Measurements from ENCODE around the gene EGF. TPM values are rescaled to one million over a fixed set of nuclear protein-coding genes. Genes with fewer than 3 reads are reported as not detected.
"Not testable (repeated sequence)": the region's sequence is repeated elsewhere in the genome, so short reads cannot be mapped to it uniquely, and the experiment has no call there.

EGF gene
- total RNA-seq = under 0.01 and 1.0 TPM in 2 replicates

DNA sequence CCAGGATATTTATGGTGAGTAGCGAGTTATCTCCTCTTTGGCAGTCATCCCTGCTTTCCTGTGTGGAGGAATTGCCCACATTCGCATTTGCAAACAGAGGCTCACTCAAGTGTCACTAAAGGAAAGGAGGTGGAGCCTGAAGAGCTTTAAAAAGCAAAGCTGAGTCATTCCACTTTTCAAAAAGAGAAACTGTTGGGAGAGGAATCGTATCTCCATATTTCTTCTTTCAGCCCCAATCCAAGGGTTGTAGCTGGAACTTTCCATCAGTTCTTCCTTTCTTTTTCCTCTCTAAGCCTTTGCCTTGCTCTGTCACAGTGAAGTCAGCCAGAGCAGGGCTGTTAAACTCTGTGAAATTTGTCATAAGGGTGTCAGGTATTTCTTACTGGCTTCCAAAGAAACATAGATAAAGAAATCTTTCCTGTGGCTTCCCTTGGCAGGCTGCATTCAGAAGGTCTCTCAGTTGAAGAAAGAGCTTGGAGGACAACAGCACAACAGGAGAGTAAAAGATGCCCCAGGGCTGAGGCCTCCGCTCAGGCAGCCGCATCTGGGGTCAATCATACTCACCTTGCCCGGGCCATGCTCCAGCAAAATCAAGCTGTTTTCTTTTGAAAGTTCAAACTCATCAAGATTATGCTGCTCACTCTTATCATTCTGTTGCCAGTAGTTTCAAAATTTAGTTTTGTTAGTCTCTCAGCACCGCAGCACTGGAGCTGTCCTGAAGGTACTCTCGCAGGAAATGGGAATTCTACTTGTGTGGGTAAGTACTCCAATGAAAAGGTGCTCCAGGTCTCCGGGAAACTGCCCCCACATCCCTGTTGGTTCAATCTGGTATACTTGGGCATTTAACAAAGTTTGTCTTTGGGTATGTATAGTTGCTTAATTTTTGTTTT lies at the start of gene EGF:
Gene EGF, plus strand, starts transcription at position 178 of the 890 bp plus-strand sequence. Its CDS starts 453 bp downstream, at position 631.
- DNase-seq = no peak

DNA sequence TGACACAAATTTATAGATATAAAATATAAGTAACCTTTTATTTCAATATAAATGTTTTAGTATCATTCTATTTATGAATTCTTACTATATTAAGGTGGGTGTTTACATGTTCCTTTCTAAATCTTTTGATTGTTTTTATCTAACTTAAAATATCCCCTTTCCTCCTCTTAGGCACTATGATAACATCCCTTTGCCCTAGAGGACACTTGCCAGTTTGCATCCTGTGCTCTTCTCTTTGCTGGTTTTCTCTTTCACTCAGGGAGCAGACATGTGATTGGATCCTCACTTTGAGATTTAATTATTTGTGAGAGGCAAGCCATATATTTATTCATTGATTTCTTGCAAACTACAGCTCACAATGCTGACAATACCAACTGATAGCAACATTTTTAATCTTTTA lies 48.5 kb upstream of the EGF start:
- no peak for DNase-seq

DNA sequence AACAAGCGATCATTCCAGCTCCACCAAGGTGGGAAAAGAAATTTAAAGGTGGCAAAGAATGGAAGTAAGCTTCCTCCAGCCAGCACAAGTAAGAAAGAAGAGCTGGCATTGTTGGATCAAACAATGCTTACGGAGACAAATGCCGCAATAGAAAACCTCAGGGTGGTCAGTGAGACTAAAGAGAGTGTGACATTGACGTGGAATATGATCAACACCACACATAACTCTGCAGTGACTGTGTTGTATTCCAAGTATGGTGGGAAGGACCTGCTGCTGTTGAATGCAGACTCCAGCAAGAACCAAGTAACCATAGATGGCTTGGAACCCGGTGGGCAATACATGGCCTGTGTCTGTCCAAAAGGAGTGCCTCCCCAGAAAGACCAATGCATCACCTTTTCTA lies 42.6 kb upstream of the EGF start:
- DNase-seq = no peak

DNA sequence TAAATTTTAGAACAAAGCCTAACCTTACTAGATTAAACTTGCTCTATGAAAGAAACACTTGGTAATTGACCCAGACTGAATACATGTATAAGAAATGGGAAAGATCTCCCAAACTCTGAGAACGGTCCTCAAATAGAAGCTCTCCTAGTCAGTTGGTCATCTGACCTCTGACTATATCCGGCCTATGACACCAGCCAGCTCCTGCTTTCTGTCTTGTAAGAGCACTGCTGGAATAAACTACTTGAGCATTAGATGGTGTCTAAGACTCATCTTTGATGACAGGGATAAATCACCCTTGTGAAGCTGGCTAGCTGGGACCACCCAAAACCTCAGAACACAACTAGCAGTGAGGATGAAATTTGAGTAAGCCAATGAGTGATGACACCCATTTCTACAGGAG lies 40.6 kb upstream of the EGF start:
- DNase-seq = no peak

DNA sequence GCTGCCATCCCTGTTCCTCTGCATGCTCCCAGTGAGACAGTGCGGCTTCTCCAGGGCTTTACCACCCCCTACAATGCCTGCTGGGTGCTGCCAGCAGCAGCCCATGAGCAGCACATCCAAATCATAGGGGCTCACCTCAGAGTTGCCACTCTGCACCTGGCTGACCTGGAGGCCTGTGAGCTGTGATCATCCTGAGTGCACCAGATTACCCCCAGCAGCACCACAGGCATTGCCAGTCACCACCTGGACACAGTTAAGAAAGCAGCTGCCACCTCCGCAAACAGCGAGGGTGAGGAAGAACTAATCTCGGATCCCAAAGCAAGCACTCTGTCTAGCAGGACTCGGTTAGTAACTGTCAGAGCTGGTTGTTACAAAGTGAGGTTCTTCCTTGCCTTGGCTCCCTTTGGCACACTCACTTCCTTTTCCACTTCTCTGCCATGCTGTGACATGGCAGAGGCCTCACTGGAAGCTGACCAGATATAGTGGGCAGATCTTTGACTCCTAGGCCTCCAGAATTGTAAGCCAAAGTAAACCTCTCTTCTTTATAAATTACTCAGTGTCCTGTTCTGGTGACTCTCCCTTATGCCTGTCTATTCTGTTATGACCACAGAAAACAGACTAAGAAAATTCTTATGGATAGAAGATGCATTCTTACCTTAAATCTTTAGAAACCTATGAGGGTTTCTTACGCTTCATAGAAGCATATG lies 39.6 kb upstream of the EGF start:
- DNase-seq = no peak

DNA sequence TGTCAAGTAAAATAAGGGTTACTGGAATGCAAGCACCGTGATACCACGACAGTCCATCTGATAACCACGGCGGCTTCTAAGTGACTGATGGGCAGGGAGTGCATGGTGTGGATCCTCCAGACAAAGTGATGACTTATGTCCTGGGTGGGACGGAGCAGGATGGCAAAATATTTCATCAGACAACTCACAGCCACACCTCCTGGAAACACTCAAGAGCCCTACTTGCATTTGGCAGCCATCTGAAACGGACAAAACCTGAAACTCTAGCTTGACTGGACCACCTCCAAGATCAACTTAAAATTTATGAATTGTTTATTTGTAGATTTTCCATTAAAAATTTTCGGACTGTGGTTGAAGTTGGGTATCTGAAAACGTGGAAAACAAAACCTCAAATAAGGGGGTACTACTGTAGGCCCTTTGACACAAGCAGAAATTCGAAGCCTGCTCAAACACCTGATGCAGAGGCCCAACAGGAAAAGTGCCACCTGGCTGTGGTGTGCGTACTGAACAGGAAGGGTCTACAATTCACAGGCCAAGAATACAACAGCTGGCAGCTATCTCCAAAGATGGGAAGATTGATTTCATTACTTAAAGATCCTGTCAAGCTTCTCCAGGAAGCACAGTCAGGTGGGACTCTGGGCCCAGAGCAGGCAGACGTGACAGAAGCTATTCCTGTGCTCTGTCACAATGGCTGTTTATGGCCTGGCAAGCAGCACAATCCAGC lies 38.7 kb upstream of the EGF start:
- no peak for DNase-seq

DNA sequence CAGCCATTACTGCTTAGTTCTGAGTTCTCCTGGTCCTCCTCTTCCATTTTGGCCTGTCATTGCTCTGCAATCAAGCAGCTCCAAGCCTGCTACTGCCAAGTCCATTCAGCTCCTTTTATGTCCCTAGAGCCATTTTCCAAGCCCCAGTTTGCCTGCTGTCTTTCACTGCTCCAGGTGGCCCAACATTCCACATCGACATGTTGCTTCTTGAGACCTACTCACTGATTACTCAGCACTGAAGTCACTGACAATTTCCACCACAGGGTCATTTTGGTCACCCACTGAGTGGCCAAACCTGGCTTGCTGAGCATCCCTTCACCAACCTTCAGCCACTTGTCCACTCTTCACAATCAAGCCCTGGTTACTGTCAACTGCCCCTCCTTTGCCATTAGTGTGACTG lies 37.6 kb upstream of the EGF start:
- no peak for DNase-seq

DNA sequence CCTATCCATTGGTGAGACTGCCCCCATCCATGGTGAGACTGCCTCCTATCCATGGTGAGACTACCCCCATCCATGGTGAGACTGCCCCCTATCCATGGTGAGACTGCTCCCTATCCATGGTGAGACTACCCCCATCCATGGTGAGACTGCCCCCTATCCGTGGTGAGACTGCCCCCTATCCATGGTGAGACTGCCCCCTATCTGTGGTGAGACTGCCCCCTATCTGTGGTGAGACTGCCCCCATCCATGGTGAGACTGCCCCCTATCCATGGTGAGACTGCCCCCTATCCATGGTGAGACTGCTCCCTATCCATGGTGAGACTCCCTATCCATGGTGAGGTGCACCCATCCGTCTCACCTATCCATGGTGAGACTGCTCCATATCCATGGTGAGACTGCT lies 37.1 kb upstream of the EGF start:
- DNase-seq = not testable (repeated sequence)

DNA sequence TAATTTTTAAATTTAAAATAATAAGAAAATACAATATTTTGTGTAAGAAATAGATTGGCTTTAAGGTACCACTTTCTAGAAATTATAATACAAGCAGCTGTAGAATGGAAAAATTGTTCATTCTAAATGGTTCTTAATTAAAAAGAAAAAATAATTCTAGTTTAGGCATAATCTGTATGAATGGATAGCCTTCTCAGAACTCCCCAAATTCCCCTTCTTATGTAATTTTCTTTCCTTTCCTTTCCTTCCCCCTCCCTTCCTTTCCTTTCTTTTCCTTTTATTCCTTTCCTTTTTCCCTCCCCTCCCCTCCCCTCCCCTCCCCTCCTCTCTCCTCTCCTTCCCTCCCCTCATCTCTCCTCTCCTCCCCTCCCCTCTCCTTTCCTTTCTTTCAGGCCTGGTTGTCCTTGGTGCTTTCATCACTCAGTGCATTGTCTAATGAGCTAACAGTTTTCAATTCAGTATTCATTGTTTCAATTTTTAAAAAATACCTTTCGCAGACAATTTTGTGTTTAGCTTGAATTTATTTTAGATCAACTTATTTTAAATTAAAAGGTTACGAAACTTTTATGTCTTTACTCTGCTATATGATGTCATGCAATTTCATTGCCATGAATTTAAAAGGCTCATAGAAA lies 35.9 kb upstream of the EGF start:
- no peak for DNase-seq

DNA sequence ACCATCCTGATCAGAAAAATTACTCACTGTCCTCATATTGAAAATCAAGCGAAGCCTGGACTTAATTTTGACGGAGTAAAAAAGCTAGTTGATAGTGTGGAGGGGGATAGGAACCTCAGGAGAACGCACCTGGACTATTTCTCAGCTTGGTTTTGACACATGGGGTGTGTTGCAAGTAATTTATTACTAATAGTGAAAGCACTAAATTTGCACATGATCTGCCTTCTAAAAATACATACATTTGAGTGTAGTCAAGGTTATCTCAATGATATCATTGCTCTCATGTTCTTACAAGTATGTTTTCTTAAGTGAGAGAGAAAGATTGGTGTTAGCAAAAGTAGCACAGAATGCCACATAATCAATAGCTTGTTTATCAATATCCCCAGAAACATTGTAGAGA lies 35.3 kb upstream of the EGF start:
- DNase-seq = no peak

DNA sequence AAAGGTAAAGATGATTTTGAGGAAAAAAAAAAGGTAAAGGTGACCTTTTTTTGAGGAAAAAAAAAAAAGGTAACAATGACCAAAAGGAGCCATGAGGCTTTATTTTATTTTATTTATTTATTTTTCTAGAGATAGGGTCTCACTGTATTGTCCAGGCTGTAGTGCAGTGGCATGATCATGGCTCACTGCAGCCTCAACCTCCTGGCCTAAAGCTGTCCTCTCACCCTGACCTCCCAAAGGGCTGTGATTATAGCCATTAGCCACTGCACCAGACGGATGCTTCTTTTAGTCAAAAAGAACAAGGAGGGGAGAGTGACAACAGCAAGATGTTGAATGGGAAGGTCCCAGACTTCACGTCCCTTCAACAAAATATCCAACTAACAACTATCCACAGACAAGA lies 34.3 kb upstream of the EGF start:
- no peak for DNase-seq

DNA sequence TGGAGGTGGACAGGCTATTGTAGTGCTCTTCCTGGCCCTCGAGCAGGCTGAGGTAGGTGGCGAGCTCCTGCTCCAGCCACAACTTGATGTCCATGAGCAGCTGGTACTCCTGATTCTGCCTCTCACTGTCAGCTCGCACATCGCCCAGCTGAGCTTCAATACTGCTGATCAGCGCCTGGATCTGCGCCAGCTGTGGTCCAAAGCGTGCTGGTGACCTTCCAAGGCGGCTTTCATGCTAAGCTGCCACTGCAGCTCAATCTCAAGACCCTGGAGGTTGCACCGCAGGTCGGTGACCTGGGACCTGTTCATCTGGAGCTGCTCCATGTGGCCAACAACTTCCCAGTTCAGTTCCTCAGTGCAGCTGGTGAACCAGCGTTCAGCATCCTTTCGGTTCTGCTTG lies 33.6 kb upstream of the EGF start:
- DNase-seq = no peak

DNA sequence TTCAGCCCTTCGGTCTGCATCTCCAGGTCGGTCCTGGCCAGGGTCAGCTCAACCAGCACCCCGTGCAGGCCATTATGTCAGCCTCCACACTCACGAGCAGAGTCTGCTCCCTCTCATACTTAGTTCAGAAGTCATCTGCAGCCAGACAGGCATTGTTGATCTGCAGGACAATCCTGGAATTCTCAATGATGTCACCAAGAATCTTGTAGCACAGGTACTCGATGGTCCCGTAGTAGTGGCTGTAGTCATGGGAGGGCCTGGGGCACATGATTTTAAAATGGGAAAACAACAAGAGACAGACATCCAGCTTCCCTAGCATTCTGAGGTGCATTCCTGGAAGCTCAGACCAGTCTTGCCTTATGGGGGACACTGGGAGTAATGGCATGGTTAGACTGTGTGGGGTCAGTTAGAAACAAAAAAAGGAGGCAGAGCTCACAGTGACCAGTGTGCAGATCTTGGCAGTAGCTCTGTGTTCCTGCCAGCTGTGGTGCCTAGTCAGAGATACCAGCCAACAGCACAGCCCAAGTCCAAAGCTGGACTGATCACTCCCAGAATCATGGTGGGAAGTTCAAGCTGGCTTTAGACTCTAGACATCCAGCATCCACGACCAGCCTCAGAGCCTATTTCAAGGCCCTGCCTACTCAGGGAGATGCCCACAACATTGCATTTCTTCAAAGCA lies 32.9 kb upstream of the EGF start:
- DNase-seq = no peak

DNA sequence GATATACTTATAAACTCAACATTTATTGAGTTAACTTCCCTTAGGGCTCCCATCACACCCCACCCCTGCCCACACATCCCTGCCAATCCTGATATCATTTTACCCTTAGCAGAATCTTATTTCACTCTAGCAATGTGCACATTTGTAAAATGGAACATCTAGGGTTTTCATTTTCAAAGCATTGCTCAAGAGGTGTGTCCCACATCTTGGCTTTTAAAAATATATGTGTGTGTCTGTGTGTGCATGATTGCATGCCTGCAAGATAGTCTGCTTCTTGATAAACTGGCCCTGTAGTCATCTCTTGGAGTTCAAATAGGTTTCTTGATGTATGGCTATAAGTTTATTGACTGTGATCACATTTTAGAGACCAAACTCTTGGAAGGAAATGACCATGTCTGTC lies 26.4 kb upstream of the EGF start:
- no peak for DNase-seq

DNA sequence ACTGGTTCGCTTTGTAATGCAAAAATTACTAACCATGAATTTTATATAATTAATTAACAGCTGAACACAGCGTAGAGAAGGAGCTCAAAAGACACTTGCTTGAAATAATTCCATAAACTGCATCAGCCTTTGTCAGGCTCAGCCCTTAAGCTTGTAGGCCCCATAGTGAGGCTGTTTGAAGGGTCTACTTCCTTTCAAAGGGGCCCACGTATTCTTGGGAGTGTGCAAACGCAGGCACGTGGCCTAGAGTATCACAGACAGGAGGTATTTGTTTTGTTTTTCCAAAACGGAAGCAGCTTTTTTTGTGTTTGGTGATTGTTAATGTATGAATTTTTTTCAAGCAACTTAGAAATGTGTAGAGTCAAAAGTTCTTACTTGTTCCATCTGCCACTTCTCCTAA lies 25.6 kb upstream of the EGF start:
- no peak for DNase-seq

DNA sequence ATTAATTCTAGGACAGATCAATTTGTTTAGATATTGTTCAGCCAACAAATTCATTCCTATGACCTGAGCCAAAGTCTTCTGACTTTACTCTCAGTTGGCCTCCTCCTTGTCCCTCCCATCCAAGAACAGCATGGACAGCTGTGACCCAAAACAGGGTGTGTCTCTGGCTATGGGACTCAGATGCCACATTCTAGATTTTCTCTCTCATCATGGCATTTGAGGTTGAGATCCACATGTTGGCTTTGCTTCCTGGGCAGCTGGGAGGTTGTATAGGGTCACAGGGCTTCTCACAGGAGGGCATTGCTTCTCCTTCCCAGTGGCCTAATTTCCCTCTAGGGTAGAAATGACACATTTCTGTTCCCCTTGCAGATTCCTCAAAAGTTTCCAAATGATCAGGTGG lies 22.6 kb upstream of the EGF start:
- no peak for DNase-seq

DNA sequence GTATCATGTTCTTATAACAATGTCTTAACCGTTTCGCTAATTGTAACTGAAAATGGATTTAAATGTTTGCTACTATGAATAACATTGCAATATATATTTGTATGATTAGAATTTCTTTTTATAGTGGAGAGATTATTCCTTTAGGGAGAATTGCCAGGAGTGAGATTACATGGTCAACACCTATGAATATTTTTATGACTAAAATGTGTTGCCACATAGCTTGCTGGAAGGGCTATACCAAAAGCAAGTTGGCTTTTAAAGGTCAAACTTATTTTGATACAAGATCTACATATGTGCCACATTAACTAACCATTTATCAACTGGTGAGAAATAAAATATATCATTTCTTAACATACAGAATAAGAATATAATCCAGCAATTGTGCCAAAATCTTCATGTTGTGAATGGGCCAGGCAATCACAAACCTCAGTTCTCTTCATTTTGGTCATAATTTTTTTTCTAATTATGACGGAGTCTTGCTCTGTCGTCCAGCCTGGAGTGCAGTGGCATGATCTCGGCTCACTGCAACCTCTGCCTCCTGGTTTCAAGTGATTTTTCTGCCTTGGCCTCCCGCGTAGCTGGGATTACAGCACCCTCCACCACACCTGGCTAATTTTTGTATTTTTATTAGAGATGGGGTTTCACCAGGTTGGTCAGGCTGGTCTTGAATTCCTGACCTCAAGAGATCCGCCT lies 10.0 kb upstream of the EGF start:
- DNase-seq = no peak

DNA sequence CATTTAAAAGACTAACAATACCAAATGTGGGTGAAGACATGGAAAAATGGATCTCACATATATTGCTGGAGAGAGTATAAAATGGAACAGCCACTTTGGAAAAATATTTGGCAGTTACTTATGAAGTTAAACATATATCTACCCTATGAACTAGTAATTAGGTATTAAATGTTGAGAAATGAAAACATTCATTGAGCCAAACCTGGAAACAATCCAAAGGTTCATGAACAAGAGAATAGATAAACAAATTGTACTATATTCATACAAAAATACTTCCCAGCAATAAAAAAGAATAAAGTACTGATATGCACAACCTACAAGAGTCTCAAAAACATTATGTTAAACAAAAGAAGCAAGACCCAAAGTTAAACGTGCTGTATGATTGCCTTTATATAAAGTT lies 4.0 kb upstream of the EGF start:
- no peak for DNase-seq

DNA sequence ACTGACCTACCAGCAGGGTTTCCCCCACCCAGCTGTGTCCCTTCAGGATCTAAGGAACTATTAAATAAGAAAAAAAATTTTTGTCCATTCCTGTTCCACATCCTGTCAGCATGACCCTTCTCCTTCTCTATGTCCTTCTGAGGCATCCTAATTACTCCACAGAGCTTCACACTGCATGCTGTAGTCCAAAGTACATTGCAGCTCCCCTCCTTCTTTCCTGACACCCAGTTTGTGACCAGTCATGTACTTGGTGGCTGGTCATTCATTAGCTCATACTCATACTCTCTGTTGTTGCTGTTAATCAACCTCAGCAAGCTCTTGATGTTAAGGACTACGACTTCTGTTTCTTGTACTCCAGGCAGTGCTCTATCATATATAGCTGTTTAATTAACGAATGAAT lies 2.4 kb upstream of the EGF start:
- DNase-seq = no peak

DNA sequence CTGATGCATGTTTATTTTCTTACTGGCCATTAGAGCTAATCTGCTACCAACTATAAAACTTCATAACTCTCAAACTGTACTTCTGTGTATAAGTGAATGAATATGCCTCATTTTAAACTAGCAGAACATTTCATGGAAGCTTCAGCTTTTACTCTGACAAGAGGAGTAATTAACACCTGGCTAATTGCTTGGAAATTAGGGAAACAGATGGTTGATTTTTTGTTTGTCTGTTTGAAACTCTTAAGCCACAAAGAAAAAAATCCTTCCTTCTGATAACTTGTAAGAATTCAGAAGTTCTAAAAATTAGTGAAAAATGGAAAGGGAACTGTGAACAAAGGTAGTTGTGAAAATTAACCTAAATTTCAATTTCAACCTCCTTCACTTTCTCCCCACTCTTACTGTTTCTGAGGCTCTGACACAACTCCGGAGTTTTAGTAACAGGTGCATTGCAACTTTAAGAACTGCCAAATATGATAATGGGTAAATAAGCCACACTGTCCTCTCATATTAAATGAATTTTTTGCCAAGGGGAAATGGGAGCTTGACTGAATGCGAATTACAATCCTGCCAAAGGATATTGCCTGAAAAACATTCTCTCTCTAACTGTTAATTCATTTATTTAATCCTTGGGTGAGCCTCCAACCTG lies 1.0 kb downstream of the EGF start:
- no peak for DNase-seq

DNA sequence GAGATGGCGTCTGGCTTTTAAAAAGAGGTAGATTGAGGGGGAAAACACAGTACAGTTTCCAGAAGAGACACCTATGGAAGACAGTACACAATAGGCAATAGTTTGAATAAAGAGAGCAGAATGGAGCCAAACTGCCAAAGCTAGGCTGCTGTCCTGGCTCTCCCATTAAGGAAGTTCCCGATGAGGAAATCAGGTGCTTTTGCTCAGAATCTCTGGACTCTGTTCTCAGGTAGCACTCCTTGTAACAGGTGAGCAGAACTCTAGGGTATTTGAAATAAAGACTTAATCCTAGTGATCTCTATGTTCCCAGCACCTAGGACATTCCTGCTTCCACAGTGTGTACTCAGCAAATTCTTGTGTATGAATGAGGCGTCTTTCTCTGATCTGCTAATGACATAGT lies 1.6 kb downstream of the EGF start:
- no peak for DNase-seq

Measured in dermis blood vessel endothelial cell (primary cell).